Gastroesophageal sphincter (tissue), 3 donors: ENCODE results near the gene PIP5K1C.

ENCODE experiments used
- CTCF ChIP-seq, 4 experiments: fragments of 200-600 bp in 2 of 4; fragments of 450-650 bp in 2 of 4; sonication (generic) in 1 of 4; IDR thresholded peaks; one replicate each; pipeline ENCODE4 v1.5.1; 2017 to 2019; ENCODE audit warnings: antibody characterized with exemption in 4 of 4, mild to moderate bottlenecking in 2 of 4, moderate library complexity in 2 of 4
- EP300 ChIP-seq: sonication (generic); formaldehyde crosslinking; IDR thresholded peaks from one replicate; pipeline ENCODE4 v1.6.1; 2017; ENCODE audit warnings: antibody characterized with exemption, mild to moderate bottlenecking
- POLR2A ChIP-seq, 2 donors: fragments of 450-650 bp; IDR thresholded peaks; one replicate each; pipeline ENCODE4 v1.6.1; 2017; ENCODE audit warnings: antibody characterized with exemption in 2 of 2, mild to moderate bottlenecking in 2 of 2, moderate library complexity in 1 of 2
- POLR2AphosphoS5 ChIP-seq: sonication (generic); formaldehyde crosslinking; IDR thresholded peaks from one replicate; pipeline ENCODE4 v1.6.1; 2017; ENCODE audit warnings: antibody characterized with exemption

GRCh38 chr19:3740431-3740830 is 40.2 kb upstream of the PIP5K1C start:
- TF ChIP-seq POLR2AphosphoS5 (no peak), CTCF (IDR thresholded peaks at IDR 0.05) (no peak), POLR2A (IDR thresholded peaks at IDR 0.05) (no peak), EP300 (no peak)
